ENCODE results near the gene MARCHF2. TPM values are rescaled to one million over a fixed set of nuclear protein-coding genes. Genes with fewer than 3 reads are reported as not detected.

The MARCHF2 gene
- total RNA-seq, 2 experiments from 2014 or later: 20.0 to 22.2 TPM

DNA sequence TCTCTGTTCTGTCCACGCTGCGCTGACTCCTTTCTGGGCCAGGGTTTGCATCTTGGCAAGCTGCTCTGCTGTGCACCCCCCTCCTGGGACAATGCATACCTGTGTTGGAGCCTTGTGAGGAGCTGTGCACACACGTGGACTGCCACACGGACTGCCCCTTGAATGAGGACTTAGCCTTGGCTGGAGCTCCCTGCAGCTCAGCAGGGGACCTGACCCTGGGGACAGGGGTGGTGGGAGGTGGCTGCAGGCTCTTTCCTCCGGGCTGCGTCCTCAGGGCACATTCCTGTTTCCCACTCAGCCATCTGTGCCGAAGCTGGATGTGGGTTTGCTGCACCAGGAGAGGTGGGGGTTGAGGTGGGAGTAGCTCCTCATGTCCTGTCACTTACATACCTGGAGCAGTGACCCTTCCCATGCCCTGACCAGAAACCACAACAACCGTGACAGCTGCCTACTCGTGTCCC, 14.8 kb upstream of the MARCHF2 start:
- Mint-ChIP-seq H3K36me3 (ENCODE audit: low read depth) (peaks cover 48% of the 10 kb centered on the region), H3K27me3 (no peaks in the 10 kb centered on the region), H3K27ac (no peak overlapping the region), H3K4me1 (ENCODE audit: low read depth) (peaks cover 15% of the 10 kb centered on the region), H3K4me3 (no peak overlapping the region), H3K9me3 (no peaks in the 10 kb centered on the region)
- Histone ChIP-seq H3K9me3 (ENCODE audit: control insufficient read depth in 1 of 2, insufficient read depth in 1 of 2, low read length in 2 of 2) (no peaks in the 10 kb centered on the region), H3K27ac (ENCODE audit: low read depth in 1 of 2, low read length in 2 of 2) (no peak overlapping the region), H3K4me1 (ENCODE audit: insufficient read depth, low read length) (peaks cover 24% of the 10 kb centered on the region), H3K36me3 (ENCODE audit: insufficient read depth, low read length) (peaks cover 34% of the 10 kb centered on the region), H3K4me3 (ENCODE audit: low read length) (no peak overlapping the region), H3K27me3 (ENCODE audit: control insufficient read depth in 1 of 2, insufficient read depth in 2 of 2, low read length in 2 of 2) (no peaks in the 10 kb centered on the region)
- DNase-seq (no peak), ATAC-seq (ENCODE audit: poor library complexity) (no peak)
- TF ChIP-seq CTCF (IDR thresholded peaks at IDR 0.05): no peak
- intact Hi-C loops (cut with DNase I, micrococcal nuclease): loop anchor here in 1 of 2 experiments (10.0 kb wide), 1 partner anchor 454 kb away; the partner anchor contains the start of gene TIMM44
- POLR2A ChIA-PET: no interaction called here
- CTCF ChIA-PET: interaction anchor here (1.1 kb wide), 1 partner anchor 44 kb away, joined by 4 read pairs; no protein-coding TSS in a partner anchor

DNA sequence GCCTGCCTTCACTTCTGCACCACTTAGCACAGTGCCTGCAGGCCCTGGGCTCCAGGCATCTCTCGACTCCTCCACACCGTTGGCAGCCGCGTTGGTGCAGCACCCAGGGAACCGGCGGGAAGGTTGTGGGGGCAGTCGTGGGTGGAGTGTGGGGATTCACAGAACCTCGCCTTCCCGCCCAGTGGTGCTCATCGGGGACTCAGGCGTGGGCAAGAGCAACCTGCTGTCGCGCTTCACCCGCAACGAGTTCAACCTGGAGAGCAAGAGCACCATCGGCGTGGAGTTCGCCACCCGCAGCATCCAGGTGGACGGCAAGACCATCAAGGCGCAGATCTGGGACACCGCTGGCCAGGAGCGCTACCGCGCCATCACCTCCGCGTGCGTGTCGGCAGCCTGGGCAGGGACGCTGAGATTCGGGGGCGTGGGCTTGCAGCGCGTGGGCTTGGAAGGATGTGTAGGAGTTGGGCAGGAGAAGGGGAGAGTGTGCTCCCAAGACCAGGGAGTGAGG, 13.4 kb upstream of the MARCHF2 start:
- Histone ChIP-seq H3K36me3 (ENCODE audit: insufficient read depth, low read length) (peaks cover 42% of the 10 kb centered on the region), H3K27me3 (ENCODE audit: control insufficient read depth in 1 of 2, insufficient read depth in 2 of 2, low read length in 2 of 2) (no peaks in the 10 kb centered on the region), H3K4me1 (ENCODE audit: insufficient read depth, low read length) (peaks cover 24% of the 10 kb centered on the region), H3K27ac (ENCODE audit: low read depth in 1 of 2, low read length in 2 of 2) (no peak overlapping the region), H3K9me3 (ENCODE audit: control insufficient read depth in 1 of 2, insufficient read depth in 1 of 2, low read length in 2 of 2) (no peaks in the 10 kb centered on the region), H3K4me3 (ENCODE audit: low read length) (no peak overlapping the region)
- H3K9me3 Mint-ChIP-seq: no peaks in the 10 kb centered on the region
- H3K27ac Mint-ChIP-seq: no peak overlapping the region
- DNase-seq (no peak), ATAC-seq (ENCODE audit: poor library complexity) (no peak)
- CTCF ChIA-PET: no interaction called here
- H3K4me3 Mint-ChIP-seq: no peak overlapping the region
- H3K36me3 Mint-ChIP-seq (ENCODE audit: low read depth): peaks cover 57% of the 10 kb centered on the region
- H3K4me1 Mint-ChIP-seq (ENCODE audit: low read depth): peaks cover 15% of the 10 kb centered on the region
- intact Hi-C loops (cut with DNase I, micrococcal nuclease): loop anchor here in 1 of 2 experiments (10.0 kb wide), 1 partner anchor 455 kb away; the partner anchor contains the start of gene TIMM44
- no peak for TF ChIP-seq CTCF (IDR thresholded peaks at IDR 0.05)
- H3K27me3 Mint-ChIP-seq: no peaks in the 10 kb centered on the region
- POLR2A ChIA-PET: no interaction called here

DNA sequence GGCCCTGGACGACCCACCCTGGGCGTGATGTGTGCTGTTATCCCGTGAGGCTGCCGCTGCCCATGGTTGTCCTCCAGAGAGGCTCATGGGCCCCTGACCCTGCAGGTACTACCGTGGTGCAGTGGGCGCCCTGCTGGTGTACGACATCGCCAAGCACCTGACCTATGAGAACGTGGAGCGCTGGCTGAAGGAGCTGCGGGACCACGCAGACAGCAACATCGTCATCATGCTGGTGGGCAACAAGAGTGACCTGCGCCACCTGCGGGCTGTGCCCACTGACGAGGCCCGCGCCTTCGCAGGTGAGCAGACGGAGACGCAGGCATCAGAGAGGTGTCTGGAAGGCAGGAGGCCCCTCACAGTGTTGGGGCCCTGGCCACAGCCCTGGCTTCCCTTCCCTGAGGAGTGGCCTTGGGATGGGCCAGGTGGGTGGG, 11.1 kb upstream of the MARCHF2 start:
- DNase-seq: no peak
- no peaks in the 10 kb centered on the region for H3K9me3 ChIP-seq (ENCODE audit: control insufficient read depth in 1 of 2, insufficient read depth in 1 of 2, low read length in 2 of 2)

More for the DNA sequence above, 11.1 kb upstream of the MARCHF2 start:
- no peak overlapping the region for H3K4me3 Mint-ChIP-seq
- peaks cover 5% of the 10 kb centered on the region for H3K4me1 Mint-ChIP-seq (ENCODE audit: low read depth)
- Histone ChIP-seq H3K27me3 (ENCODE audit: control insufficient read depth in 1 of 2, insufficient read depth in 2 of 2, low read length in 2 of 2) (no peaks in the 10 kb centered on the region), H3K4me3 (ENCODE audit: low read length) (no peak overlapping the region), H3K4me1 (ENCODE audit: insufficient read depth, low read length) (peaks cover 10% of the 10 kb centered on the region), H3K27ac (ENCODE audit: low read depth in 1 of 2, low read length in 2 of 2) (no peak overlapping the region), H3K36me3 (ENCODE audit: insufficient read depth, low read length) (peaks cover 50% of the 10 kb centered on the region)
- TF ChIP-seq CTCF (IDR thresholded peaks at IDR 0.05): no peak
- CTCF ChIA-PET: no interaction called here
- H3K27ac Mint-ChIP-seq: no peak overlapping the region
- no peaks in the 10 kb centered on the region for H3K27me3 Mint-ChIP-seq
- no peaks in the 10 kb centered on the region for H3K9me3 Mint-ChIP-seq
- intact Hi-C loops (cut with DNase I, micrococcal nuclease): no loop called here
- POLR2A ChIA-PET: no interaction called here
- peaks cover 47% of the 10 kb centered on the region for H3K36me3 Mint-ChIP-seq (ENCODE audit: low read depth)
- no peak for ATAC-seq (ENCODE audit: poor library complexity)

Measured in CD4-positive, alpha-beta T cell (primary cell).